Omental fat pad (tissue), 4 donors: Measurements from ENCODE around the gene ZNF831. TPM values are rescaled to one million over a fixed set of nuclear protein-coding genes. Genes with fewer than 3 reads are reported as not detected.

ENCODE experiments used
- ATAC-seq: fragments of 150-250 bp; one replicate; pipeline ENCODE4 v1.9.1; 2016; ENCODE audit warnings: mild to moderate bottlenecking, moderate library complexity; ENCODE audit not compliant: low FRiP score
- DNase-seq: peaks from one replicate; pipeline ENCODE4 v3.0.0-alpha.2; 2019; ENCODE audit warnings: low spot score
- total RNA-seq, 4 donors: library from RNA; depleted of rRNA; stranded (reverse); fragments of >200 nt; gene quantifications; one replicate each; pipeline ENCODE4 v1.1.0, GENCODE V29; 2016
- TF ChIP-seq, protein P1 (sequence below), 3 donors: fragments of 450-650 bp; IDR thresholded peaks; one replicate each; pipeline ENCODE4 v1.5.1; 2016 to 2017; ENCODE audit warnings: antibody characterized with exemption in 3 of 3, mild to moderate bottlenecking in 3 of 3, moderate library complexity in 2 of 3

Gene ZNF831
- total RNA-seq, 4 donors from 2014 or later, result 1.3 to 3.6 (median 2.0) TPM

DNA sequence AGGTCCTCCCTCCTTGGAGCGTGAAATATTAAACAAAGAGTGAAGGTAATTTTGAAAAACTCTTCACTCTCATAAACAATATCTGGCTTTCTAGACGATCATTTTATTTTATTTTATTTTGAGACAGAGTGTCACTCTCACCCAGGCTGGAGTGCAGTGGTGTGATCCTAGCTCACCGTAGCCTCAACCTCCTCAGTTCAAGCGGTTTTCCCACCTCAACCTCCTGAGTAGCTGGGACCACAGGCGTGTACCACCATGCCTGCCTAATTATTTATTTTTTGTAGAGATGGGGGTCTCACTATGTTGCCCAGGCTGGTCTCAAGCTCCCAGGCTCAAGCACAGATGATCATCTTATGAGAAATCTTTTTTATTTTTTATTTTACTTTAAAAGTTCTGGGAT, 16.4 kb downstream of the ZNF831 start:
- TF ChIP-seq, protein P1, sequence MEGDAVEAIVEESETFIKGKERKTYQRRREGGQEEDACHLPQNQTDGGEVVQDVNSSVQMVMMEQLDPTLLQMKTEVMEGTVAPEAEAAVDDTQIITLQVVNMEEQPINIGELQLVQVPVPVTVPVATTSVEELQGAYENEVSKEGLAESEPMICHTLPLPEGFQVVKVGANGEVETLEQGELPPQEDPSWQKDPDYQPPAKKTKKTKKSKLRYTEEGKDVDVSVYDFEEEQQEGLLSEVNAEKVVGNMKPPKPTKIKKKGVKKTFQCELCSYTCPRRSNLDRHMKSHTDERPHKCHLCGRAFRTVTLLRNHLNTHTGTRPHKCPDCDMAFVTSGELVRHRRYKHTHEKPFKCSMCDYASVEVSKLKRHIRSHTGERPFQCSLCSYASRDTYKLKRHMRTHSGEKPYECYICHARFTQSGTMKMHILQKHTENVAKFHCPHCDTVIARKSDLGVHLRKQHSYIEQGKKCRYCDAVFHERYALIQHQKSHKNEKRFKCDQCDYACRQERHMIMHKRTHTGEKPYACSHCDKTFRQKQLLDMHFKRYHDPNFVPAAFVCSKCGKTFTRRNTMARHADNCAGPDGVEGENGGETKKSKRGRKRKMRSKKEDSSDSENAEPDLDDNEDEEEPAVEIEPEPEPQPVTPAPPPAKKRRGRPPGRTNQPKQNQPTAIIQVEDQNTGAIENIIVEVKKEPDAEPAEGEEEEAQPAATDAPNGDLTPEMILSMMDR (IDR thresholded peaks at IDR 0.05), result no peak
- ATAC-seq (no peak), DNase-seq (no peak)

DNA sequence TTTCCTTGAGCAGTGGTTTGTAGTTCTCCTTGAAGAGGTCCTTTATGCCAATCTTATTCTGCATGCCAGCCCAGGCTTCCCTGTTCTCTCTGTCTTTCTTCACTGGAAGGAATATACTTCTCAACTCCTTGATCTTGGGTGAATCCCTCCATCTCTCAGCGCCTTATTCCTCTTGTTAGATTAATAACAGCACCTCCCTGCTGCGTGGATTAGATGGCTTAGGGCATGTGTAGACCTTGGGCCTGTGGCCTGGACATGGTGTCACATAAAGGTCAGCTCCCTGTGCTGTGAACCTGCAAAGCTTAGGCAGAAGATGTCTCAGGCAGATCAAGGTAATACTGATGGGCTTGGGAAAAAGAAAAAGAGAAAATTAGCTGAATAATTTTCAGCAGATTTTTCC, 18.3 kb downstream of the ZNF831 start:
- ATAC-seq, result no peak
- no peak for DNase-seq
- TF ChIP-seq, protein P1 (IDR thresholded peaks at IDR 0.05), result no peak

DNA sequence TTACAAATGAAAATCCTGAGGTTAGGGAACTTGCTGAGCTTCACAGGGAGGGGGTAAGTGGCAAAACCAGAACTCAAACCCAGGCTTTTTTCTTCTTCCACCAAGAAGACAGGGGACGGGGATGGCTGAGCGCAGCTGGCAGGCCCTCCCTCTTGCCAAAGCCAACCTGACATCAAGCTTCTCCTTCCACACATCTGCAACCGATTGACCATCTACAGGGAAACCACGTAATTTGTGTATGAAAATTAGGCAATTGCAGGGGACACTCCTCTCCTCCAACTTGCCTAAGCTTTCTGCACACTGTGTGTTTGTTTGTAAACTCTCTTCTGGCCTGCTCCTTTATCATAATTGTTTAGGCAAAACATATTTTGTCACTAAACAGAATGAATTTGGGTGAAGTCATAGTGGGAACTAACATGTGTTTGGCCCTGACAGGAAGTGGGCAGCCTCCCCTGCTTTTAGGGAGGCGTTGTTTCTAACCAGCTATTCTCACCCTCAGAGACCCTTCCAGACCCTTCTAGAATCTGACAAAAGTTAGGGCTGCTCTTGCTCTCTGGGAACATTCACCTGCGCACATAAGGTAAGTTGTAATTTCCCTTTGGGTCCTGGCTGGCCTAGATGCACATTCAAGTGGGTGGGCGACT, 18.9 kb downstream of the ZNF831 start:
- DNase-seq (no peak), ATAC-seq (no peak)
- TF ChIP-seq, protein P1 (IDR thresholded peaks at IDR 0.05), result no peak

DNA sequence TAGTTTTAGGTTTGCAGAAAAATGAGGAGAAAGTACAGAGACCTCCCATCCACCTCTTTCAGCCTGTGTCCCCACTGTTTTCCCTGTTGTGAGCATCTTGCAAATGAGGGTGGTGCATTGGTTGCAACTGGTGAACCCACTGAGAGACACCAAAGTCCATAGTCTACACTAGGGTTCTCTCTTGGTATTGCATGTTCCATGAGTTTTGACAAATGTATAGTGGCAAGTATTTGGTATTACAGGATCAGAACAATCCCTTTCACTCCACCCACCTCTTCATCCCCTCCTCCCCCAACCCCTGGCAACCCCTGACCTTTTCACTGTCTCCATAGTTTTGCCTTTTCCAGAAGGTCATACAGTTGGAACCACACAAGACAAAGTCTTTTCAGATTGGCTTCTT, 20.1 kb downstream of the ZNF831 start:
- TF ChIP-seq, protein P1 (IDR thresholded peaks at IDR 0.05), result no peak
- no peak for ATAC-seq
- DNase-seq, result no peak

DNA sequence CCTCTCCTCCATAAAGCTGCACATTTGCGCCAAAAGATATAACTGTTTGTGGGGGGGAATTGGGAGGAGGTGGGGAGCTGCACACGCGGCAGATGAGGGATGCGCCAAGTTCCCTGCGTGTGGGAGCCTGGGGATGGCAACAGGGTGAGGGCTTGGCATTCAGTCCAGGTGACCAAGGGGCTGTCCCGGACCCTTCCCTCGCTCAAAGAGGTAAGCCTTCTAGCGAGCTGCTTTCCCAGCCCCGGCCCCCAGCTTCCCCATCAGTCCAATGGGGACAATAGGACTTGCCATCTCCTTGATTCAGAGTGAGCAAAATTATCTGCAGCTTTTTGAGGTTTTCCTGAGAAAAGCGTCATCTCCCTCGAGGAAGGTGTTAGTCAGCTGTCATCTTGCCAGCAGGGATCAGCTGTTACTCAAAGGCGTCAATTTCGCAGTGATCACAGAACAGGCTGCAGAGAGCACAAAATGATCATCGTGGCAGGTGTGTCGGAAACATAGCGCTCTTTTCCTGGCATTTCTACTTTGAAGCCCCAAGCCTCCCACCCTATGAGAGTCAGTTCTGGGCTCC, 21.3 kb downstream of the ZNF831 start:
- DNase-seq (no peak), ATAC-seq (no peak)
- TF ChIP-seq, protein P1 (IDR thresholded peaks at IDR 0.05), result no peak

DNA sequence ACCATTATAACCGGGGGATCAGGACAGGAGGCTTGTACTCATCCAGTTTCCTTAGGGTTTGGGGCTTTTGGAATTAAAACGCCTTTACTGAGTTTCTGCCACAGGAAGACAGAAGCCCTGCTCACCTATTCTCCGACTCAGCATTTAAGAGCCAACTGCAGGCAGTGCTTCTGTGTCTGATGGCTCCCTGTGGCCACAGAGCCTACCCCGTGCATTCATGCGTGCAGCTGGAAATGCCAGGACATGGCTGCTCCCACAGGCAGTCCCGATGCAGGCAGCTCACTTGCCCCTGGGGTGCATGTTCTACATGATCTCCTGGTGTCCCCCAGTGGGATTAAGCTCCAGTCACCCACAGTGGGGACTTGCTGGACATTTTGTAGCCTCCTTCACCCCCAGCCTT, 22.2 kb downstream of the ZNF831 start:
- DNase-seq, result no peak

More for the DNA sequence above, 22.2 kb downstream of the ZNF831 start:
- no peak for ATAC-seq
- TF ChIP-seq, protein P1 (IDR thresholded peaks at IDR 0.05), result no peak
